Stimulated activated CD4-positive, alpha-beta T cell treated with anti-CD3 and anti-CD28 coated beads, Interleukin-2, amount 100 ng/mL, for 48 hours (primary cell): ENCODE data around the gene TTBK2.
"Not testable (repeated sequence)": the region's sequence is repeated elsewhere in the genome, so short reads cannot be mapped to it uniquely, and the experiment has no call there.

Source experiments
- DNase-seq, 2 donors: peaks; one replicate each; pipeline ENCODE4 v3.0.0-alpha.2; 2020

Gene TTBK2

DNA sequence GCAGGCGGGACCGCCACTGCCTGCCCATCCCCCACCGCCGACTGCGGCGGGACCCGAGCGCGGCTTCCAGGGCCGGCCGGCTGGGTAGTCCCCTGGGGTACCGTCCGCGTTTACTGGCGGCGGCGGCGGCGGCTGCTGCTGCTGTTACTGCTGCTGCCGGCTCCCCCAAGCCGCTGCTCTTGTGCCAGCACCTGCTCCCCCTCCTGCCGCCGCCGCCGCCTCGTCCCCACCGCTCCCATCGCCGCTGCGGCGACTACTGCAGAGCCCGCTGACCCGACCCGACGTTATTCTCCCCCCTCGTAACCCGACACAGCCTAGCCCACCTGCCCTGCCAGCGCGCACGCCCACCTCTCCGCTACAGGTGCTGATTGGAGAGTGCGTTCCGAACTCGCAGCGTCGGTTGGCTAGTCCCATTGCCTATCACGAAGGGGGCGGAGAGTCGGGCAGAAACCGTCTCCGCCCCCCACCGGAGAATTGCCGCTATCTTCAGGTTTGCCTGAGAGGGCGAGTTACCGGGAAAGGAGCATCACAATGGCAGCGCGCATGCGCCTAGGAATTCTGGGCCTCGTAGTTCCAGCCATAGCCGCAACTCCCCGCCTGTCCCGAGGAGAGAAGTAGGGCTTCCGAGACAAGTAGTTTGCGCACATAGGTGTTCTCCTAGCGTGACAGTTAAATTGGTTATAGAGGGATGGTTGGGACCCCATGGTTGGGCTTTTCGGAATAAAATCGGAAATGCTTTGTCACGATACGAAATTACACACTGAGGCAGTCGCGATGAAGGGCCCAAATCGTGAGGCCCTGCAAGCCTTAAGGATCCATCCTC lies at the start of gene TTBK2:
TSS of gene TTBK2 (minus strand) at position 260 of the 823 bp plus-strand sequence. CDS start 42,161 bp downstream, outside the sequence.
- peak; percentile 95 to 96 for DNase-seq

DNA sequence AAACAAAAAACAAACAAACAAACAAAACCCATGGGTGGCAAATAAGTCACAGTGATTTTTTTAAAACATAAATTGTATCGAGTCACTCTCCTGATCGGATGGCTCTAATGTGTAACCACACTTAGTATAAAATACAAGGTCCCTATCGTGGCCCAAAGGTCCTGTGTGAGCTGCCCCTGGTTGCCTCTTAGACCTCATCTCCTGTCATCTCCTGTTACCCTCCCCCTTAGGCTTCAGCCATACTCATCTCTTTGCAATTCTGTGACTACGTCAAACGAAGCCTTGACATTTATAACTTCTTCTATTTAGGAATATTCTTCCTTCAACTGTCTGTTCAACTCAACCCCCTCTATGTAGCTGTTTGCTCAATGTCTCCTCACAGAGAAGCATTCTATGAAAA lies 43.9 kb upstream of the TTBK2 start:
- DNase-seq, result no peak

- DNase-seq, result no peak
These were observed 34.9 kb upstream of the TTBK2 start for GRCh38 chr15:42955518-42955917.

- DNase-seq, result no peak
These were observed 33.7 kb upstream of the TTBK2 start for GRCh38 chr15:42954291-42954690.

DNA sequence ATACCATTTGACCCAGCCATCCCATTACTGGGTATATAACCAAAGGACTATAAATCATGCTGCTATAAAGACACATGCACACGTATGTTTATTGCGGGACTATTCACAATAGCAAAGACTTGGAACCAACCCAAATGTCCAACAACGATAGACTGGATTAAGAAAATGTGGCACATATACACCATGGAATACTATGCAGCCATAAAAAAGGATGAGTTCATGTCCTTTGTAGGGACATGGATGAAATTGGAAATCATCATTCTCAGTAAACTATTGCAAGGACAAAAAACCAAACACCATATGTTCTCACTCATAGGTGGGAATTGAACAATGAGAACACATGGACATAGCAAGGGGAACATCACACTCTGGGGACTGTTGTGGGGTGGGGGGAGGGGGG lies 28.3 kb upstream of the TTBK2 start:
- DNase-seq, result not testable (repeated sequence)

GRCh38 chr15:42940527-42940926 lies 19.9 kb upstream of the TTBK2 start:
- no peak for DNase-seq

- DNase-seq, result no peak
These were observed 19.3 kb upstream of the TTBK2 start for GRCh38 chr15:42939841-42940240.

- no peak for DNase-seq
These were observed 16.6 kb upstream of the TTBK2 start for GRCh38 chr15:42937143-42937542.

- DNase-seq, result no peak
These were observed 13.5 kb upstream of the TTBK2 start for GRCh38 chr15:42933886-42934667.

DNA sequence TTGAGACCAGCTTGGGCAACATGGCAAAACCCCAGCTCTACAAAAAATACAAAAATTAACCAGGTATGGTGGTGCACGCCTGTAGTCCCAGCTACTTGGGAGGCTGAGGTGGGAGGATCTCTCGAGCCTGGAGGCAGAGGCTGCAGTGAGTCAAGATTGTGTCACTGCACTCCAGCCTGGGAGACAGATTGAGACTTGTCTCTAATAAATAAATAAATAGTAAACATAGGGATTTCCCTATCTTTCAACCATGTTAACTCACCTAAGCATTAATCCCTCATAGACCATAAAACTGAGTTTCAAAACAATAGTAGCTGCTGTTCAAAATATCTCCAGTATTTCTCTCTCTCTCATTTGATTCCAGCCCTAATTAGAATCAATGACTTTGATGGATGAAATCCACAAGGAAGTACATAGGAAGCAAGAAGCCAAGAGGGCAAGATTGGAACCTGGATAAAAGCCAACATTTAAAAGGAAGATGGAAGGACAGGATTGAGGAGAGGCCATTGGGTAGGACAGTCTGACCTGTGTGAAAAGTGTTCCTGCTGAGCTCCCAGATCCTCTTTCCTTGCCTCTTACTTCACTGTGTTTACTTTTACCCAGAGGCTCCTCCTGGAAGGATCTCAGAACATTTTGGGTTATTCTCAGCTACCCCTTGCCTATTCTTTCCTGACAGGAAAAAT lies 12.4 kb upstream of the TTBK2 start:
- no peak for DNase-seq

- DNase-seq, result no peak
These were observed 11.3 kb upstream of the TTBK2 start for GRCh38 chr15:42931702-42932486.

- DNase-seq, result no peak
These were observed 8.8 kb upstream of the TTBK2 start for GRCh38 chr15:42929306-42929848.

DNA sequence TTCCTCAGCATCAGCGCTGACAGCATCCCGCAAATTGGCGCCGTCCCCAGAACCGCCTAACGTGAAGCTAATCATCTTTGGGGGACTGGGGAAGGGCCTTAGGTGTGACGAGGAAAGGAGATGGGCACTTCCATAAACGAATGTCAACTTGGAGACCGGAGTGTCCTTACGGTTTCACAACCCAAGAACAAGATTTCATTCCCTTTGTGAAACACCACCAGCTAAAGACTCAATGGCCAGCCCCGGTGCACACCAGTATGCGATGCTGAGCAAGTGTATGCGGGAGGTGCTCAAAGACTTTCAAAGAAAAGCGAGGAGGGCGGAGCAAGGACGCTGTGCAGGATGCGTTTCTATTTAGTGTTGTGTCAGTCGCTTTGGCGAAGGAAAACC lies 759 bp upstream of the TTBK2 start:
- peak; percentile 29 to 39 for DNase-seq

GRCh38 chr15:42919799-42920518 lies 619 bp downstream of the TTBK2 start:
- DNase-seq, result peak; percentile 10 to 13

DNA sequence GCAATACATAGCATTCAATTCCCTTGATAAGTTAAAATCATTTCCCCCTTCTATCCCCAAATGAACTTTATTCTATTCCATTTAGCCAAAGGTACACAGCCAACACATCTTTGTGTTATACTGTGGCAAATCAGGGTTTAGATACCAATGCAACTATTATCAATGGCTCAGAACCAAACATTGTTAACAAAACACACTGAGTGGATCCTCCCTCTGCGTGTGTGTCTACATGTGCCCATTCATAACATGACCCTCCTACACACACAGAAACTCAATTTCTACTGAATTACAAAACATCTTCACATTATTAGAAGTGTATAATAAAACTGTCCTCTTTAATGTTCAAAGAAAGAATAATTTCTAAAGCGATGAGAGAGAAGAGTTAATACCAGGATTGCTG lies 1.3 kb downstream of the TTBK2 start:
- DNase-seq, result no peak

GRCh38 chr15:42918047-42918446 lies 2.5 kb downstream of the TTBK2 start:
- DNase-seq, result no peak

DNA sequence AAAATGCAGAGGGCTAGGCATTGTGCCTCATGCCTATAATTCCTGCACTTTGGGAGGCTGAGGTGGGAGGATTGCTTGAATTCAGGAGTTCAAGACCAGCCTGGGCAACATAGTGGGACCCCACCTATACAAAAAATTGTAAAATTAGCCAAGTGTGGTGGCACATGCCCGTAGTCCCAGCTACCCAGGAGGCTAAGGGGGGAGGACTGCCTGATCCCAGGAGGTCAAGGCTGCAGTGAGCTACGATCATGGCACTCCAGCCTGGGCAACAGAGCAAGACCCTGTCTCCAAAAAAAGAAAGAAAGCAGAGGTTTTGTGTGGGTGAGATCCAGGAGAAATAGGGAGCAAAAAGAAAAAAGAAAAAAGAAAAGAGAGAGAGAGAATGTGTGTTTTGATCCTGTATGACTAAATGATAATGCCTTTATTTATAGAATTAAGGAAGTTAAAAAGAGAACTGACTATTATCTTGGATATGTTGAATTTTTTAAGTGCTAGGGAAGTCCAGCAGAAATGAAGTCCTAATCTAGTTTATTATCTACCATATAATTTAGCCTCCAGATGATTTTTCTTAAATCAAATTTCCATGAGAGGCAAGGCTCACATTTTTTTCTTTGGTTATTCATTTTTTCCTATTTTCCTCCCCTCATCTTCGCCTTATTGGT lies 4.8 kb downstream of the TTBK2 start:
- no peak for DNase-seq

- no peak for DNase-seq
These were observed 5.7 kb downstream of the TTBK2 start for GRCh38 chr15:42914728-42915497.

- no peak for DNase-seq
These were observed 9.5 kb downstream of the TTBK2 start for GRCh38 chr15:42911058-42911592.

DNA sequence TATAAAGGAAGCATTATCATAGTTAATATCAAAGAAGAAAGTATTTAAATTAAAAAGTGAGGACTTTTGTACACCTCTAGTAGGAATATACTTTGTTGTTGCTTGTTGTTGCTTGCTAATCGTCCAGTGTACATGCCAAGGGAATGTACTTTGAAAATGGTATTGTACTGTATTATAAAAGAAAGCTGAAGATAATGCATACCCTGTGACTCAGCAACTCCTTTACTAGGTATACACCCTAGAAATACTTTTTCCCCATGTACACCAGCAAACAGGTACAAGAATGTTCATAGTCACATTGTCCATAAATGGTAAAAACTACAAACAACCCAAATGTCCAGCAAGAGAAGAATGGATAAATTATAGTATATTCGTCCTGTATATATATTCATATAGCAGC lies 12.0 kb downstream of the TTBK2 start:
- DNase-seq, result no peak
